ENCODE results near the gene PTPRN2. TPM values are rescaled to one million over a fixed set of nuclear protein-coding genes. Genes with fewer than 3 reads are reported as not detected.

PTPRN2 gene
- total and polyA plus RNA-seq, 2 of the 13 experiments (the other 11 are each of a cell fraction or from before 2014, with no cell fraction given): 2.5 to 24.2 TPM

- no peak overlapping the region for H2AFZ ChIP-seq (ENCODE audit: low read length)
- H3K9ac ChIP-seq (ENCODE audit: insufficient read depth, low read depth, low read length): no peak overlapping the region
- 73% methylated on average over 5 of the region's 5 CpGs for WGBS (ENCODE audit: low lambda C conversion rate)
- H3K36me3 ChIP-seq (replicated peaks in 1 of 2; ENCODE audit: control insufficient read depth in 1 of 2, insufficient read depth in 2 of 2, low read length in 2 of 2): no peaks in the 10 kb centered on the region; a peak in 1 of 5 replicates
- no peaks in the 10 kb centered on the region for H3K9me3 ChIP-seq (ENCODE audit: low read length)
- ChIA-PET CTCF (ENCODE audit: low intra/inter-chr PET ratio, low total read pairs) (no interaction called here), POLR2A (no interaction called here)
- in situ Hi-C loops (cut with HindIII; ENCODE audit: extremely low pct_ligation_motif_present, low pct_unique_long_range_greater_than_20kb): no loop called here
- no peak overlapping the region for H3K27ac ChIP-seq (ENCODE audit: extremely low read length, insufficient read depth, low read length)
- ATAC-seq: peak; percentile 30; the same call in 2 of the 3 replicates
- 0 out of 5 replicates have a peak, but pooled peaks cover 0 to 1% of the 10 kb centered on the region in 2 experiments for H3K27me3 ChIP-seq (ENCODE audit: control insufficient read depth in 1 of 2, insufficient read depth in 2 of 2, low read length in 2 of 2)
- no peak overlapping the region for H3K4me2 ChIP-seq (ENCODE audit: low read depth, low read length)
- peak; percentile 19; the same call in 1 of the 2 replicates for TF ChIP-seq MNT (IDR thresholded peaks at IDR 0.05)
- TF ChIP-seq NFYB (CRISPR knock-in tag; IDR thresholded peaks at IDR 0.05): peak; percentile 60
- no peak for TF ChIP-seq E2F2 (CRISPR knock-in tag; IDR thresholded peaks at IDR 0.05; ENCODE audit: borderline replicate concordance)
- TF ChIP-seq PBX2 (CRISPR knock-in tag; IDR thresholded peaks at IDR 0.05): peak; percentile 70
- TF ChIP-seq ERF (CRISPR knock-in tag; IDR thresholded peaks at IDR 0.05): no peak
- no peak for TF ChIP-seq ZNF251 (CRISPR knock-in tag; IDR thresholded peaks at IDR 0.05)
- peak; percentile 54 for TF ChIP-seq NFYC (CRISPR knock-in tag; IDR thresholded peaks at IDR 0.05)
- 0 out of 2 replicates have a peak, but pooled peaks have one; percentile 34 for TF ChIP-seq SP2 (CRISPR knock-in tag; IDR thresholded peaks at IDR 0.05)
- no peak for TF ChIP-seq HNF4G (IDR thresholded peaks at IDR 0.05; ENCODE audit: borderline replicate concordance, low read depth, low read length)
- TF ChIP-seq HNF4G (CRISPR knock-in tag; IDR thresholded peaks at IDR 0.05; ENCODE audit: borderline replicate concordance, low read depth): no peak
- no peak for TF ChIP-seq ZC3H4 (CRISPR knock-in tag; IDR thresholded peaks at IDR 0.05; ENCODE audit: borderline replicate concordance)
- no peak for FAIRE-seq
- no peak overlapping the region for H3K4me3 ChIP-seq (replicated peaks in 1 of 3; ENCODE audit: insufficient read depth in 1 of 3, low read depth in 2 of 3, low read length in 3 of 3)
- no TSS peak for BruUV-seq (replicated peaks)
- no peak for DNase-seq (ENCODE audit: low spot score)
- H3K79me2 ChIP-seq (ENCODE audit: insufficient read depth, low read length): no peaks in the 10 kb centered on the region
- H3K4me1 ChIP-seq (ENCODE audit: insufficient read depth, low read length): 0 out of 2 replicates have a peak, but pooled peaks cover 10% of the 10 kb centered on the region
- intact Hi-C loops (cut with micrococcal nuclease; ENCODE audit: unreplicated experiment): no loop called here
- H4K20me1 ChIP-seq (ENCODE audit: insufficient read depth, low read length): peaks cover 59% of the 10 kb centered on the region; the same call in 1 of the 2 replicates
Measured at GRCh38 chr7:158416283-158416933, 171.2 kb downstream of the PTPRN2 start.
